Kidney (tissue), 14 donors: ENCODE results near the gene FERMT1. TPM values are rescaled to one million over a fixed set of nuclear protein-coding genes. Genes with fewer than 3 reads are reported as not detected.

Experiments
- DNase-seq, 5 donors: peaks; one replicate each; pipeline ENCODE4 v3.0.0-alpha.2; 2013 to 2020
- FAIRE-seq: peaks from 2 replicates; lab custom pipeline; 2012; peaks lifted over from hg19 to GRCh38; lab: Jason Lieb, UNC
- H3K27ac ChIP-seq, 2 donors: one replicate each; pipeline ENCODE4 v1.7.0; 2013; ENCODE audit warnings: low read depth in 2 of 2, low read length in 2 of 2, inconsistent platforms in 1 of 2
- H3K27me3 ChIP-seq: one replicate; pipeline ENCODE4 v1.7.1; 2013; ENCODE audit warnings: low read length, inconsistent platforms; ENCODE audit not compliant: control insufficient read depth, insufficient read depth
- H3K36me3 ChIP-seq, 3 donors: one replicate each; pipeline versions ENCODE4 v1.7.0 to v1.7.1; 2013; ENCODE audit warnings: low read length in 3 of 3, control low read depth in 1 of 3, inconsistent platforms in 1 of 3; ENCODE audit not compliant: insufficient read depth in 3 of 3, control insufficient read depth in 2 of 3
- H3K4me1 ChIP-seq, 3 donors: one replicate each; pipeline versions ENCODE4 v1.7.0 to v1.7.1; 2013; ENCODE audit warnings: low read length in 3 of 3, inconsistent platforms in 1 of 3, low read depth in 1 of 3; ENCODE audit not compliant: control insufficient read depth in 2 of 3, insufficient read depth in 2 of 3
- H3K4me3 ChIP-seq, 3 donors: one replicate each; pipeline versions ENCODE4 v1.7.0 to v1.8.1; 2013; ENCODE audit warnings: low read length in 3 of 3, control low read depth in 1 of 3, inconsistent platforms in 1 of 3
- H3K9ac ChIP-seq, 3 donors: one replicate each; pipeline versions ENCODE4 v1.7.0 to v1.7.1; 2013; ENCODE audit warnings: low read length in 3 of 3, control low read depth in 1 of 3, inconsistent platforms in 1 of 3
- H3K9me3 ChIP-seq, 3 donors: one replicate each; pipeline versions ENCODE4 v1.7.0 to v1.7.1; 2013; ENCODE audit warnings: low read length in 3 of 3, control low read depth in 1 of 3, inconsistent platforms in 1 of 3; ENCODE audit not compliant: control insufficient read depth in 2 of 3, insufficient read depth in 1 of 3
- CTCF ChIP-seq: IDR thresholded peaks from 3 replicates; pipeline ENCODE4 v1.5.1; 2012; ENCODE audit warnings: mild to moderate bottlenecking, moderate library complexity, borderline replicate concordance; ENCODE audit not compliant: insufficient read depth; ENCODE audit errors: extremely low read depth
- intact Hi-C: fragments of 100-400 bp; cut with DNase I; formaldehyde crosslinking; loops from one replicate; pipeline ENCODE4 v1.11.1; 2022
- polyA plus RNA-seq: library from polyadenylated mRNA; stranded (reverse); fragments of 350-450 nt; fragmentation: Illumina TruSeq; extraction: RNeasy Lipid Tissue Mini Kit (QIAGEN cat#74804); gene quantifications from one replicate; pipeline ENCODE4 v1.2.3, GENCODE V29; 2014; ENCODE audit warnings: low read depth, low replicate concordance; ENCODE audit not compliant: insufficient read depth
- total RNA-seq: library from RNA; stranded (reverse); fragmentation: NEBNext Ultra II Directional; extraction: Animal tissue kit (Norgen Biotek cat#: 25700); gene quantifications from one replicate; pipeline ENCODE4 v1.2.1, GENCODE V29; 2021
- donor health status: control.
- donor health status: control.
- donor health status: control.
- donor health status: control.
- donor health status: control.
- donor health status: DM: yes; HTN: yes; CAD: no.
- donor health status: Normal renal cell carcinoma (clear cell type).

Gene FERMT1
- total and polyA plus RNA-seq, 2 donors from 2014 or later: 0.57 to 2.2 TPM

- Histone ChIP-seq H3K27ac (no peak overlapping the region), H3K27me3 (no peaks in the 10 kb centered on the region), H3K9ac (no peak overlapping the region), H3K36me3 (peaks cover 0 to 2% (median 0%) of the 10 kb centered on the region in 3 donors), H3K4me1 (no peaks in the 10 kb centered on the region), H3K4me3 (no peak overlapping the region), H3K9me3 (no peaks in the 10 kb centered on the region)
- FAIRE-seq (no peak), DNase-seq (no peak)
- intact Hi-C loops: no loop called here
- no peak for TF ChIP-seq CTCF
Measured at GRCh38 chr20:6086868-6087267, 36.0 kb downstream of the FERMT1 start.

GRCh38 chr20:6083926-6084325 is 38.9 kb downstream of the FERMT1 start:
- Histone ChIP-seq H3K27me3 (no peaks in the 10 kb centered on the region), H3K9ac (no peak overlapping the region), H3K27ac (no peak overlapping the region), H3K4me3 (no peak overlapping the region), H3K36me3 (peaks cover 0 to 3% (median 0%) of the 10 kb centered on the region in 3 donors), H3K4me1 (no peaks in the 10 kb centered on the region), H3K9me3 (no peaks in the 10 kb centered on the region)
- DNase-seq: peak in 1 of 5 donors; percentile 43
- intact Hi-C loops: no loop called here
- no peak for FAIRE-seq
- TF ChIP-seq CTCF: no peak

- FAIRE-seq (no peak), DNase-seq (no peak)
- Histone ChIP-seq H3K27ac (no peak overlapping the region), H3K36me3 (peaks cover 0 to 4% (median 0%) of the 10 kb centered on the region in 3 donors), H3K4me3 (no peak overlapping the region), H3K9me3 (no peaks in the 10 kb centered on the region), H3K27me3 (no peaks in the 10 kb centered on the region), H3K4me1 (no peaks in the 10 kb centered on the region), H3K9ac (no peak overlapping the region)
- intact Hi-C loops: no loop called here
- no peak for TF ChIP-seq CTCF
Measured at GRCh38 chr20:6081236-6081635, 41.6 kb downstream of the FERMT1 start.

- Histone ChIP-seq H3K9me3 (no peaks in the 10 kb centered on the region), H3K4me1 (no peaks in the 10 kb centered on the region), H3K9ac (no peak overlapping the region), H3K36me3 (peaks cover 0 to 4% (median 0%) of the 10 kb centered on the region in 3 donors), H3K27ac (no peak overlapping the region), H3K27me3 (no peaks in the 10 kb centered on the region), H3K4me3 (no peak overlapping the region)
- intact Hi-C loops: loop anchor here (5.0 kb wide), 1 partner anchor 552 kb away; no protein-coding TSS in a partner anchor
- FAIRE-seq (no peak), DNase-seq (no peak)
- TF ChIP-seq CTCF: no peak
Measured at GRCh38 chr20:6079016-6079415, 43.8 kb downstream of the FERMT1 start.
